Nephron (organoid): ENCODE measurements around the gene ACOT4.

ENCODE experiments used
- H3K27ac Mint-ChIP-seq, 3 experiments: 2 replicates each; pipeline ENCODE4 v1.8.0; 2020; ENCODE audit warnings: mixed read lengths in 3 of 3, mild to moderate bottlenecking in 2 of 3, moderate library complexity in 1 of 3
- H3K27me3 Mint-ChIP-seq: 2 replicates; pipeline ENCODE4 v1.8.0; 2021; ENCODE audit warnings: low read depth, mild to moderate bottlenecking, moderate library complexity, mixed read lengths
- H3K36me3 Mint-ChIP-seq: 2 replicates; pipeline ENCODE4 v1.8.0; 2020; ENCODE audit warnings: low read depth, mixed read lengths
- H3K4me1 Mint-ChIP-seq: 2 replicates; pipeline ENCODE4 v1.8.0; 2020; ENCODE audit warnings: mixed read lengths
- H3K4me3 Mint-ChIP-seq, 3 experiments: 2 replicates each; pipeline ENCODE4 v1.8.0; 2020; ENCODE audit warnings: mild to moderate bottlenecking in 3 of 3, mixed read lengths in 3 of 3, moderate library complexity in 2 of 3
- H3K9me3 Mint-ChIP-seq: 2 replicates; pipeline ENCODE4 v1.8.0; 2020; ENCODE audit warnings: mixed read lengths
- CTCF ChIP-seq, 3 experiments: fragments of 200-600 bp; sonication (generic); IDR thresholded peaks; one replicate each; pipeline ENCODE4 v1.5.0; 2021; ENCODE audit warnings: antibody characterized with exemption in 3 of 3; ENCODE audit not compliant: unreplicated experiment in 3 of 3

The ACOT4 gene

GRCh38 chr14:73599499-73599898, 7.8 kb downstream of the ACOT4 start:
- H3K27me3 Mint-ChIP-seq: no peaks in the 10 kb centered on the region
- no peaks in the 10 kb centered on the region for H3K4me1 Mint-ChIP-seq
- H3K4me3 Mint-ChIP-seq: no peak overlapping the region
- peak overlapping the region in 1 of 3 experiments; percentile 72 for H3K27ac Mint-ChIP-seq
- no peak for TF ChIP-seq CTCF (IDR thresholded peaks at IDR 0.05; ENCODE audit: unreplicated experiment in 3 of 3)
- H3K36me3 Mint-ChIP-seq: no peaks in the 10 kb centered on the region
- no peaks in the 10 kb centered on the region for H3K9me3 Mint-ChIP-seq

- TF ChIP-seq CTCF (IDR thresholded peaks at IDR 0.05; ENCODE audit: unreplicated experiment in 3 of 3): no peak
- Mint-ChIP-seq H3K4me3 (no peak overlapping the region), H3K9me3 (peaks cover 2% of the 10 kb centered on the region), H3K4me1 (no peaks in the 10 kb centered on the region), H3K36me3 (no peaks in the 10 kb centered on the region), H3K27ac (no peak overlapping the region), H3K27me3 (no peaks in the 10 kb centered on the region)
Observed at GRCh38 chr14:73602994-73603393, 11.3 kb downstream of the ACOT4 start.

- Mint-ChIP-seq H3K4me1 (no peaks in the 10 kb centered on the region), H3K36me3 (no peaks in the 10 kb centered on the region), H3K4me3 (no peak overlapping the region), H3K27ac (no peak overlapping the region), H3K27me3 (peaks cover 14% of the 10 kb centered on the region), H3K9me3 (peaks cover 7% of the 10 kb centered on the region)
- TF ChIP-seq CTCF (IDR thresholded peaks at IDR 0.05; ENCODE audit: unreplicated experiment in 3 of 3): no peak
Observed at GRCh38 chr14:73606271-73606670, 14.6 kb downstream of the ACOT4 start.

- Mint-ChIP-seq H3K36me3 (no peaks in the 10 kb centered on the region), H3K27me3 (peaks cover 17% of the 10 kb centered on the region), H3K27ac (no peak overlapping the region), H3K4me3 (no peak overlapping the region), H3K4me1 (no peaks in the 10 kb centered on the region), H3K9me3 (peaks cover 7% of the 10 kb centered on the region)
- TF ChIP-seq CTCF (IDR thresholded peaks at IDR 0.05; ENCODE audit: unreplicated experiment in 3 of 3): no peak
Observed at GRCh38 chr14:73607241-73607640, 15.6 kb downstream of the ACOT4 start.

GRCh38 chr14:73610687-73611086, 19.0 kb downstream of the ACOT4 start:
- H3K27ac Mint-ChIP-seq: peak overlapping the region in 1 of 3 experiments; percentile 52
- TF ChIP-seq CTCF (IDR thresholded peaks at IDR 0.05; ENCODE audit: unreplicated experiment in 3 of 3): no peak
- H3K4me1 Mint-ChIP-seq: no peaks in the 10 kb centered on the region
- H3K4me3 Mint-ChIP-seq: peak overlapping the region in 2 of 3 experiments; percentile 12 to 53
- peaks cover 24% of the 10 kb centered on the region for H3K27me3 Mint-ChIP-seq
- H3K36me3 Mint-ChIP-seq: no peaks in the 10 kb centered on the region
- peaks cover 7% of the 10 kb centered on the region for H3K9me3 Mint-ChIP-seq

GRCh38 chr14:73612339-73613045, 20.8 kb downstream of the ACOT4 start, which contains the start of gene ACOT6:
Gene ACOT6 (plus strand): TSS chr14:73612517. CDS start chr14:73612572, 55 bp downstream.
- H3K27ac Mint-ChIP-seq: peak within 1 kb of the TSS in 2 of 3 experiments; percentile 81 to 83
- TF ChIP-seq CTCF (IDR thresholded peaks at IDR 0.05; ENCODE audit: unreplicated experiment in 3 of 3): no peak
- no peaks in the 10 kb centered on the region for H3K4me1 Mint-ChIP-seq
- H3K27me3 Mint-ChIP-seq: peaks cover 24% of the 10 kb centered on the region
- peaks cover 4% of the 10 kb centered on the region for H3K9me3 Mint-ChIP-seq
- no peaks in the 10 kb centered on the region for H3K36me3 Mint-ChIP-seq
- peak within 1 kb of the TSS; percentile 90 to 92 (median 92) for H3K4me3 Mint-ChIP-seq
